Common myeloid progenitor, CD34-positive (primary cell): ENCODE results near the gene AGGF1.
A peak's percentile ranks its signal among the peaks of the same experiment; 100 is the strongest.
"Not testable (repeated sequence)": the region's sequence is repeated elsewhere in the genome, so short reads cannot be mapped to it uniquely, and the experiment has no call there.

Source experiments
- CTCF ChIA-PET: fragments of 350-600 bp; sonication (Branson Sonifier 250); formaldehyde crosslinking; loops from one replicate; lab custom pipeline; 2021; ENCODE audit warnings: antibody characterized with exemption; lab: Charles Lee
- POLR2A ChIA-PET: fragments of 350-600 bp; sonication (Branson Sonifier 250); formaldehyde crosslinking; loops from one replicate; lab custom pipeline; 2021; ENCODE audit warnings: antibody characterized with exemption; lab: Charles Lee
- DNase-seq, 3 donors: peaks; one replicate each; pipeline versions ENCODE4 v3.0.0 to v3.0.0-alpha.2; 2013
- H3K27ac ChIP-seq, 2 experiments: 1 replicate in 1 of 2; 2 replicates in 1 of 2; pipeline ENCODE4 v1.7.0; 2013; ENCODE audit warnings: inconsistent platforms in 2 of 2, low read length in 2 of 2, mild to moderate bottlenecking in 2 of 2, low read depth in 1 of 2, moderate library complexity in 1 of 2; ENCODE audit not compliant: severe bottlenecking in 2 of 2, insufficient read depth in 1 of 2, poor library complexity in 1 of 2
- H3K27me3 ChIP-seq, 5 experiments: replicated peaks in 2 of 5; 1 replicate in 3 of 5; 2 replicates in 2 of 5; pipeline versions ENCODE4 v1.6.1 to v1.7.0; 2013; ENCODE audit warnings: low read length in 4 of 5, mild to moderate bottlenecking in 2 of 5, moderate library complexity in 2 of 5, inconsistent platforms in 1 of 5; ENCODE audit not compliant: insufficient read depth in 5 of 5, control insufficient read depth in 4 of 5
- H3K36me3 ChIP-seq, 4 experiments: 1 replicate in 2 of 4; 2 replicates in 2 of 4; pipeline versions ENCODE4 v1.6.1 to v1.7.0; 2013; ENCODE audit warnings: low read length in 3 of 4, control low read depth in 1 of 4, mild to moderate bottlenecking in 1 of 4; ENCODE audit not compliant: control insufficient read depth in 4 of 4, insufficient read depth in 4 of 4
- H3K4me1 ChIP-seq, 4 experiments: 1 replicate in 3 of 4; 2 replicates in 1 of 4; pipeline versions ENCODE4 v1.6.1 to v1.7.1; 2013; ENCODE audit warnings: low read length in 3 of 4, mild to moderate bottlenecking in 3 of 4, control low read depth in 1 of 4, inconsistent platforms in 1 of 4, moderate library complexity in 1 of 4; ENCODE audit not compliant: control insufficient read depth in 4 of 4, insufficient read depth in 4 of 4; ENCODE audit errors: control extremely low read depth in 1 of 4
- H3K4me3 ChIP-seq, 7 experiments: 1 replicate in 4 of 7; 2 replicates in 3 of 7; pipeline versions ENCODE4 v1.5.1 to v1.7.0; 2013; ENCODE audit warnings: mild to moderate bottlenecking in 7 of 7, low read length in 6 of 7, moderate library complexity in 6 of 7, inconsistent platforms in 2 of 7, low read depth in 2 of 7, control low read depth in 1 of 7; ENCODE audit not compliant: insufficient read depth in 4 of 7, control insufficient read depth in 1 of 7; ENCODE audit errors: extremely low read depth in 1 of 7
- H3K9me3 ChIP-seq, 5 experiments: 1 replicate in 4 of 5; 2 replicates in 1 of 5; pipeline versions ENCODE4 v1.6.1 to v1.7.1; 2013; ENCODE audit warnings: low read length in 4 of 5, mild to moderate bottlenecking in 2 of 5, inconsistent platforms in 1 of 5, low read depth in 1 of 5, moderate library complexity in 1 of 5; ENCODE audit not compliant: control insufficient read depth in 4 of 5, insufficient read depth in 2 of 5; ENCODE audit errors: control extremely low read depth in 1 of 5
- WGBS: methylation state at CpG from one replicate; pipeline ENCODE4 v1.1.5; 2013; ENCODE audit not compliant: insufficient coverage; 5-methylcytosine and 5-hydroxymethylcytosine counted together

Gene AGGF1

GRCh38 chr5:77066823-77067442 lies 36.7 kb downstream of the AGGF1 start:
- H3K27ac ChIP-seq, result no peak overlapping the region
- H3K9me3 ChIP-seq, result no peaks in the 10 kb centered on the region
- ChIA-PET CTCF (interaction anchor here (1.0 kb wide), 1 partner anchor 10 kb away, joined by 4 read pairs; no protein-coding TSS in a partner anchor), POLR2A (no interaction called here)
- 88% methylated on average over 1 of the region's 1 CpG for WGBS
- H3K36me3 ChIP-seq, result peaks cover 8 to 43% (median 32%) of the 10 kb centered on the region in 4 experiments
- DNase-seq, result no peak
- peaks cover 0 to 22% (median 4%) of the 10 kb centered on the region in 4 experiments for H3K4me1 ChIP-seq
- H3K27me3 ChIP-seq, result no peaks in the 10 kb centered on the region
- H3K4me3 ChIP-seq, result no peak overlapping the region

GRCh38 chr5:77073667-77074066 lies 43.5 kb downstream of the AGGF1 start:
- WGBS, result 92% methylated on average over 2 of the region's 2 CpGs
- Histone ChIP-seq H3K4me1 (peaks cover 0 to 13% (median 7%) of the 10 kb centered on the region in 4 experiments), H3K4me3 (no peak overlapping the region), H3K27me3 (no peaks in the 10 kb centered on the region), H3K36me3 (peaks cover under 1 to 39% (median 10%) of the 10 kb centered on the region in 4 experiments), H3K9me3 (no peaks in the 10 kb centered on the region), H3K27ac (no peak overlapping the region)
- POLR2A ChIA-PET, result no interaction called here
- CTCF ChIA-PET, result interaction anchor here (1.1 kb wide), 1 partner anchor 205 kb away, joined by 3 read pairs; no protein-coding TSS in a partner anchor
- DNase-seq, result no peak

GRCh38 chr5:77074745-77075144 lies 44.5 kb downstream of the AGGF1 start:
- no peaks in the 10 kb centered on the region for H3K9me3 ChIP-seq
- WGBS, result 97% methylated on average over 3 of the region's 4 CpGs
- ChIA-PET CTCF (interaction anchor here (1.1 kb wide), 1 partner anchor 206 kb away, joined by 3 read pairs; no protein-coding TSS in a partner anchor), POLR2A (no interaction called here)
- no peaks in the 10 kb centered on the region for H3K27me3 ChIP-seq
- no peak overlapping the region for H3K4me3 ChIP-seq
- H3K4me1 ChIP-seq, result peaks cover 0 to 13% (median 7%) of the 10 kb centered on the region in 4 experiments
- H3K27ac ChIP-seq, result no peak overlapping the region
- no peak for DNase-seq
- H3K36me3 ChIP-seq, result peaks cover 0 to 36% (median 6%) of the 10 kb centered on the region in 4 experiments

GRCh38 chr5:77076961-77077828 lies 47.0 kb downstream of the AGGF1 start:
- DNase-seq, result peak; percentile 71 to 85 (median 80)
- Histone ChIP-seq H3K27ac (peak overlapping the region in 1 of 2 experiments; percentile 14), H3K9me3 (no peaks in the 10 kb centered on the region), H3K4me3 (peak overlapping the region; percentile 51 to 80 (median 67)), H3K36me3 (peaks cover 3 to 35% (median 6%) of the 10 kb centered on the region in 4 experiments), H3K4me1 (peaks cover 0 to 13% (median 7%) of the 10 kb centered on the region in 4 experiments), H3K27me3 (no peaks in the 10 kb centered on the region)
- POLR2A ChIA-PET, result interaction anchor here (0.6 to 1.3 kb wide), 2 partner anchors 10 to 119 kb away, joined by 4 to 6 read pairs; partner anchors contain the start of gene ZBED3
- 8% methylated on average over 85 of the region's 105 CpGs for whole genome bisulfite sequencing
- CTCF ChIA-PET, result interaction anchor here (0.6 to 2.6 kb wide), 25 partner anchors 9 to 1282 kb away, joined by 3 to 37 read pairs (median 4); partner anchors contain the start of gene ZBED3

GRCh38 chr5:77077829-77078176 lies 47.6 kb downstream of the AGGF1 start:
- peak overlapping the region; percentile 51 to 80 (median 67) for H3K4me3 ChIP-seq
- H3K36me3 ChIP-seq, result peaks cover 3 to 35% (median 6%) of the 10 kb centered on the region in 4 experiments
- POLR2A ChIA-PET, result interaction anchor here (0.6 to 1.3 kb wide), 2 partner anchors 9 to 120 kb away, joined by 4 to 6 read pairs; partner anchors contain the start of gene ZBED3
- H3K9me3 ChIP-seq, result no peaks in the 10 kb centered on the region
- H3K4me1 ChIP-seq, result peaks cover 0 to 13% (median 7%) of the 10 kb centered on the region in 4 experiments
- no peaks in the 10 kb centered on the region for H3K27me3 ChIP-seq
- H3K27ac ChIP-seq, result peak overlapping the region in 1 of 2 experiments; percentile 14
- no peak for DNase-seq
- CTCF ChIA-PET, result interaction anchor here (0.7 to 2.6 kb wide), 24 partner anchors 10 to 1281 kb away, joined by 3 to 37 read pairs (median 4); partner anchors contain the start of gene ZBED3
- 33% methylated on average over 3 of the region's 12 CpGs for WGBS

- H3K27ac ChIP-seq, H3K27me3 ChIP-seq, H3K4me3 ChIP-seq, H3K9me3 ChIP-seq, CTCF ChIA-PET, DNase-seq, POLR2A ChIA-PET: not testable (repeated sequence)
- Histone ChIP-seq H3K4me1 (peaks cover 0 to 21% (median 10%) of the 10 kb centered on the region in 4 experiments), H3K36me3 (peaks cover 9 to 38% (median 15%) of the 10 kb centered on the region in 4 experiments)
- 98% methylated on average over 6 of the region's 11 CpGs for WGBS
Observed at GRCh38 chr5:77080479-77080878, 50.3 kb downstream of the AGGF1 start.
